ENCODE measurements around the gene HS3ST6.

HS3ST6 gene

DNA sequence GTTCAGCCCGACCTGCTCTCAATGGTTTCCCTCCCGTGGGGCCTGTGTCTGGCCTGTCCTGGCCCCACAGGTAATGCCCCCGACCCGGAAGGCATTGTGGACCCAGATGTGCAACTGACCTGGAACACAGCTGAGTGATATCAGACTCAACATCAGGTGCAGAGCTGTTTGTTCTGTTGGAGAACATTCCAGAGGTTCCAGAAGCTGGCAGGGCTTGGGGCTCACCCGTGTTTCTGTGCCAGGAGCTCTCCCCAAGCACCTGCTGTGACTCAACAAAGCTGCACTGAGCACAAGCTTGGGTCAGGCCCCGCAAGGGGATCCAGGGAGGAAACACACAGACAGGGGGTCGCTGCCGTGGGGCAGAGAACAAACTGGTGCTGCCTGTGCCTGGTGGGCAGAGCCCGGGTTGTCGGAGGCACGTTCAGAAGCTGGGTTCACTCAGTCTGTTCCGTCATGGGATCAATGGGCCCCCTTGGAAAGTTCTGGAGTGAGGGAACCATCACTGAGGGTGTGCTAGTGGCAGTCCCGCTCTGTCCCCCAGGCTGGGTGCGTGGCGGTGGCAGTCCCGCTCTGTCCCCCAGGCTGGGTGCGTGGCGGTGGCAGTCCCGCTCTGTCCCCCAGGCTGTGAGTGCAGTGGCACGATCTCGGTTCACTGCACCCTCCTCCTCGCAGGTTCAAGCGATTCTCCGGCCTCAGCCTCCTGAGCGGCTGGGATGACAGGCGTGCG, 22.1 kb downstream of the HS3ST6 start:
- no peak overlapping the region for H3K14ac ChIP-seq (ENCODE audit: low read length)
- no peak overlapping the region for H2BK12ac ChIP-seq (ENCODE audit: low read length)
- no peak overlapping the region for H2AK5ac ChIP-seq (ENCODE audit: low read length)
- no peak overlapping the region for H2AFZ ChIP-seq (ENCODE audit: insufficient read depth, low read length, poor library complexity)
- no peaks in the 10 kb centered on the region for H3K4me1 ChIP-seq (ENCODE audit: control insufficient read depth in 1 of 2, insufficient read depth in 2 of 2, low read length in 2 of 2)
- no peak overlapping the region for H3K18ac ChIP-seq (ENCODE audit: low read length)
- no peak overlapping the region for H4K12ac ChIP-seq (ENCODE audit: low read depth, low read length)
- H4K91ac ChIP-seq (ENCODE audit: low read depth, low read length) = no peak overlapping the region
- H2BK120ac ChIP-seq (ENCODE audit: insufficient read depth, low read length, poor library complexity) = no peak overlapping the region
- no peak overlapping the region for H3K27ac ChIP-seq (ENCODE audit: low read depth, low read length)
- H3K27me3 ChIP-seq (ENCODE audit: insufficient read depth, low read length) = no peaks in the 10 kb centered on the region
- H3K4me2 ChIP-seq (ENCODE audit: low read length) = no peak overlapping the region
- no peak overlapping the region for H3K23ac ChIP-seq (ENCODE audit: low read length)
- peaks cover 1% of the 10 kb centered on the region for H3K9me3 ChIP-seq (ENCODE audit: insufficient read depth, low read depth, low read length)
- H3K4ac ChIP-seq (ENCODE audit: low read depth, low read length) = no peak overlapping the region
- H3K36me3 ChIP-seq (ENCODE audit: control insufficient read depth in 1 of 2, insufficient read depth in 2 of 2, low read length in 2 of 2) = no peaks in the 10 kb centered on the region
- H3K4me3 ChIP-seq (ENCODE audit: low read depth, low read length) = no peak overlapping the region
- no peaks in the 10 kb centered on the region for H3K79me1 ChIP-seq (ENCODE audit: low read length)
- no peak overlapping the region for H4K8ac ChIP-seq (ENCODE audit: low read depth, low read length)
- DNase-seq = no peak
- H2BK5ac ChIP-seq (ENCODE audit: low read depth, low read length, poor library complexity) = no peak overlapping the region
- no peaks in the 10 kb centered on the region for H3K79me2 ChIP-seq (ENCODE audit: control insufficient read depth, insufficient read depth, low read length, poor library complexity)
- no peak overlapping the region for H3K9ac ChIP-seq (ENCODE audit: low read length)
- WGBS (ENCODE audit: extremely low coverage, insufficient coverage, insufficient read length) = no CpG with 5 or more reads among the region's 27 CpGs

DNA sequence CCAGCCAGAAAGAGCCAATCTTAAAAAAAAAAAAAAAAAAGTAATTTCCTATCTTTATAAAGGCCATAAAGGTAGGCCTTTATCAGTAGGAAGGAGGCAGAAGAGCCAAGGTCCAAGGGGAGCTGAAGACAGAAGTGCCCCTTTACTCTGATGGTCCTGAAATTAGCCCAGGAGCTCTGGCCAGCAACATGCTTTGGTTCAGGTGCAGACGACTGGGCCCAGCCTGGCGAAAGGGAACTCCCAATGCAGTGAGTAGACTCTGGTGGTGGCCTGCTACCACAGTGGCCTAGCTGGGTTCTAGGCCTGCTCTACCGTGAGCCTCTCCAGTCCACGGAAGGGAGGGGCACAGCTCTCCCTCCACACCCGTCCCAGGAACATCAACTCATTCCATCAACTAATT, 23.1 kb downstream of the HS3ST6 start:
- no peak overlapping the region for H3K18ac ChIP-seq (ENCODE audit: low read length)
- H4K8ac ChIP-seq (ENCODE audit: low read depth, low read length) = no peak overlapping the region
- H2AFZ ChIP-seq (ENCODE audit: insufficient read depth, low read length, poor library complexity) = no peak overlapping the region
- H3K79me1 ChIP-seq (ENCODE audit: low read length) = no peaks in the 10 kb centered on the region
- H3K4ac ChIP-seq (ENCODE audit: low read depth, low read length) = no peak overlapping the region
- H3K4me2 ChIP-seq (ENCODE audit: low read length) = no peak overlapping the region
- no peaks in the 10 kb centered on the region for H3K79me2 ChIP-seq (ENCODE audit: control insufficient read depth, insufficient read depth, low read length, poor library complexity)
- no peak overlapping the region for H4K91ac ChIP-seq (ENCODE audit: low read depth, low read length)
- no peak overlapping the region for H3K9ac ChIP-seq (ENCODE audit: low read length)
- no peak overlapping the region for H3K23ac ChIP-seq (ENCODE audit: low read length)
- H3K36me3 ChIP-seq (ENCODE audit: control insufficient read depth in 1 of 2, insufficient read depth in 2 of 2, low read length in 2 of 2) = no peaks in the 10 kb centered on the region
- H2BK120ac ChIP-seq (ENCODE audit: insufficient read depth, low read length, poor library complexity) = no peak overlapping the region
- no peak overlapping the region for H3K14ac ChIP-seq (ENCODE audit: low read length)
- no peaks in the 10 kb centered on the region for H3K4me1 ChIP-seq (ENCODE audit: control insufficient read depth in 1 of 2, insufficient read depth in 2 of 2, low read length in 2 of 2)
- no peak overlapping the region for H2BK5ac ChIP-seq (ENCODE audit: low read depth, low read length, poor library complexity)
- H2AK5ac ChIP-seq (ENCODE audit: low read length) = no peak overlapping the region
- H3K9me3 ChIP-seq (ENCODE audit: insufficient read depth, low read depth, low read length) = peaks cover 1% of the 10 kb centered on the region
- no CpG with 5 or more reads among the region's 5 CpGs for WGBS (ENCODE audit: extremely low coverage, insufficient coverage, insufficient read length)
- H4K12ac ChIP-seq (ENCODE audit: low read depth, low read length) = no peak overlapping the region
- no peaks in the 10 kb centered on the region for H3K27me3 ChIP-seq (ENCODE audit: insufficient read depth, low read length)
- no peak overlapping the region for H2BK12ac ChIP-seq (ENCODE audit: low read length)
- H3K4me3 ChIP-seq (ENCODE audit: low read depth, low read length) = no peak overlapping the region
- DNase-seq = no peak
- no peak overlapping the region for H3K27ac ChIP-seq (ENCODE audit: low read depth, low read length)

GRCh38 chr16:1890708-1891050, 27.5 kb downstream of the HS3ST6 start:
- Histone ChIP-seq H3K9ac (ENCODE audit: low read length) (peak overlapping the region; percentile 47), H3K14ac (ENCODE audit: low read length) (no peak overlapping the region), H3K4ac (ENCODE audit: low read depth, low read length) (no peak overlapping the region), H3K79me2 (ENCODE audit: control insufficient read depth, insufficient read depth, low read length, poor library complexity) (no peaks in the 10 kb centered on the region), H3K27me3 (ENCODE audit: insufficient read depth, low read length) (no peaks in the 10 kb centered on the region), H3K36me3 (ENCODE audit: control insufficient read depth in 1 of 2, insufficient read depth in 2 of 2, low read length in 2 of 2) (no peaks in the 10 kb centered on the region), H2AFZ (ENCODE audit: insufficient read depth, low read length, poor library complexity) (no peak overlapping the region), H3K4me2 (ENCODE audit: low read length) (no peak overlapping the region), H3K23ac (ENCODE audit: low read length) (no peak overlapping the region), H4K12ac (ENCODE audit: low read depth, low read length) (no peak overlapping the region), H2BK5ac (ENCODE audit: low read depth, low read length, poor library complexity) (no peak overlapping the region), H3K79me1 (ENCODE audit: low read length) (no peaks in the 10 kb centered on the region), H4K8ac (ENCODE audit: low read depth, low read length) (no peak overlapping the region), H3K4me3 (ENCODE audit: low read depth, low read length) (no peak overlapping the region), H2BK12ac (ENCODE audit: low read length) (no peak overlapping the region), H4K91ac (ENCODE audit: low read depth, low read length) (no peak overlapping the region), H2AK5ac (ENCODE audit: low read length) (no peak overlapping the region), H3K27ac (ENCODE audit: low read depth, low read length) (no peak overlapping the region), H3K18ac (ENCODE audit: low read length) (no peak overlapping the region), H3K9me3 (ENCODE audit: insufficient read depth, low read depth, low read length) (peaks cover 1% of the 10 kb centered on the region), H2BK120ac (ENCODE audit: insufficient read depth, low read length, poor library complexity) (no peak overlapping the region), H3K4me1 (ENCODE audit: control insufficient read depth in 1 of 2, insufficient read depth in 2 of 2, low read length in 2 of 2) (no peaks in the 10 kb centered on the region)
- WGBS (ENCODE audit: extremely low coverage, insufficient coverage, insufficient read length) = no CpG with 5 or more reads among the region's 4 CpGs
- no peak for DNase-seq

- H4K8ac ChIP-seq (ENCODE audit: low read depth, low read length) = no peak overlapping the region
Observed at GRCh38 chr16:1890024-1890707, 28.0 kb downstream of the HS3ST6 start.

More at GRCh38 chr16:1890024-1890707, 28.0 kb downstream of the HS3ST6 start:
- H3K4me1 ChIP-seq (ENCODE audit: control insufficient read depth in 1 of 2, insufficient read depth in 2 of 2, low read length in 2 of 2) = no peaks in the 10 kb centered on the region
- H4K12ac ChIP-seq (ENCODE audit: low read depth, low read length) = no peak overlapping the region
- no peak overlapping the region for H2AK5ac ChIP-seq (ENCODE audit: low read length)
- no peak overlapping the region for H2AFZ ChIP-seq (ENCODE audit: insufficient read depth, low read length, poor library complexity)
- peaks cover 1% of the 10 kb centered on the region for H3K9me3 ChIP-seq (ENCODE audit: insufficient read depth, low read depth, low read length)
- no peak overlapping the region for H2BK5ac ChIP-seq (ENCODE audit: low read depth, low read length, poor library complexity)
- no peaks in the 10 kb centered on the region for H3K79me1 ChIP-seq (ENCODE audit: low read length)
- WGBS (ENCODE audit: extremely low coverage, insufficient coverage, insufficient read length) = no CpG with 5 or more reads among the region's 16 CpGs
- H3K27me3 ChIP-seq (ENCODE audit: insufficient read depth, low read length) = no peaks in the 10 kb centered on the region
- no peak overlapping the region for H3K4ac ChIP-seq (ENCODE audit: low read depth, low read length)
- H3K14ac ChIP-seq (ENCODE audit: low read length) = no peak overlapping the region
- H3K4me2 ChIP-seq (ENCODE audit: low read length) = no peak overlapping the region
- H3K23ac ChIP-seq (ENCODE audit: low read length) = no peak overlapping the region
- H3K18ac ChIP-seq (ENCODE audit: low read length) = no peak overlapping the region
- DNase-seq = no peak
- no peak overlapping the region for H2BK12ac ChIP-seq (ENCODE audit: low read length)
- peak overlapping the region; percentile 69 for H3K9ac ChIP-seq (ENCODE audit: low read length)
- H2BK120ac ChIP-seq (ENCODE audit: insufficient read depth, low read length, poor library complexity) = no peak overlapping the region
- H4K91ac ChIP-seq (ENCODE audit: low read depth, low read length) = no peak overlapping the region
- no peaks in the 10 kb centered on the region for H3K36me3 ChIP-seq (ENCODE audit: control insufficient read depth in 1 of 2, insufficient read depth in 2 of 2, low read length in 2 of 2)
- no peak overlapping the region for H3K4me3 ChIP-seq (ENCODE audit: low read depth, low read length)
- H3K79me2 ChIP-seq (ENCODE audit: control insufficient read depth, insufficient read depth, low read length, poor library complexity) = no peaks in the 10 kb centered on the region
- H3K27ac ChIP-seq (ENCODE audit: low read depth, low read length) = no peak overlapping the region
